GM19438 (cell line): ENCODE measurements around the gene GRIN3B.

Experiments
- ATAC-seq: cut with Tn5 transposase; IDR thresholded peaks from one replicate; pipeline ENCODE4 v1.9.1; 2021; ENCODE audit warnings: low read depth; ENCODE audit not compliant: unreplicated experiment

The GRIN3B gene

DNA sequence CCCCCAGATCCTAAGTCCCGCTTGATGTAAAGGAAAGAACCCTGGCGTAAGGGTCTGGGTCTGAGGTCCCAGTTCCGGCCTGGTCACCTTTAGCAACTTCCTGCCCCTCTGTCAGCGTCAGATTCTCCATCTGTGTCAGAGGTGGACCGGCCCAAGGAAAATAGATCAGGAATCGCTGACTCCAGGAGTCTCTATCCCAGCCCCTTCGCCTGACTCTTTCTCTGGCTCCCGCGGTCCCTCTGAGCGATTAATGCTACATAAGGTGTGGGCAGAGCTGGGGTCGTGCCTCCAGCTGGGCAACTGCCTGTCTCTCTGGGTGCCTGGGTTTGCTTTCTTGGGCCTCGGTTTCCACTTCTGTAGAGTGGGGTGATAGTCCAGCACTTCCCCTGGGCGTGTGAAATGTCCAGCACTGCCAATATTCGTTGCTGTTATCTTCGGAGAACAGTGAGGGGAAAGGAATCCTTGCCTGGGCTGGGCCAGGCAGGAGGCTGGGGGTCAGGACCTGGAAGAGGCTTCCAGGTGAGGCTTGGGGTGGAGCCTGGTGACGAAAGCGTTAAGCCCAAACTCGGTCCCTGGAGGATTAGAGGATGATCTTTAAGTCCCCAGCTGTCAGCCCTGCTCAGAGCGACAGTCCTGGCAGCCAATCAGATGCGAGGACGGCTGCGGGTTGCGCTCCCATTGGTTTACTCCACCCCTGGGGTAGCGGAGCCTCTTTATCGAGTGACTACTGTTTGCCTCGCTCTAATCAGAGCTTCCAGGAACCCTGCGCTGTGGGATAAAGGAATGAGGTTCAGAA is 40.5 kb downstream of the GRIN3B start:
- peak; percentile 34 for ATAC-seq

DNA sequence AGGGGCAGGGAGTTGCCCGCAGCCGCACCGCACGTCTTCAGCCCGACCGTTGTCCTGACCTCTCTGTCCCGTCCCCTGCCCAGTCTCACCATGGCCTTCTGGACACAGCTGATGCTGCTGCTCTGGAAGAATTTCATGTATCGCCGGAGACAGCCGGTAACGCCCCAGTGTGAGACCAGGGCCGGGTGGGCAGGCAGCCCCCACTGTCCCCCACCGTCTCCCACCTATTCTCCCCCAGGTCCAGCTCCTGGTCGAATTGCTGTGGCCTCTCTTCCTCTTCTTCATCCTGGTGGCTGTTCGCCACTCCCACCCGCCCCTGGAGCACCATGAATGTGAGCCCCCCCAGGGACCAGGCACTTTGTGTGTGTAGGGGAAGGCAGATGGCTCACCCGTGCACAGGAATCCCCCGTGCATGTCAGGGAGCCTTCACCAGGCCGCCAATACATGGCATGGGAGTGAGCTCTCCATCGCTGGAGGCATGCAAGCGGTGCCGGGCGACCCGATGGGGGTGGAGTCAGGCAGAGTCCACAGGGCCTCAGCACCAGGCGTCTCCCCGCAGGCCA is 41.1 kb downstream of the GRIN3B start:
- no peak for ATAC-seq

DNA sequence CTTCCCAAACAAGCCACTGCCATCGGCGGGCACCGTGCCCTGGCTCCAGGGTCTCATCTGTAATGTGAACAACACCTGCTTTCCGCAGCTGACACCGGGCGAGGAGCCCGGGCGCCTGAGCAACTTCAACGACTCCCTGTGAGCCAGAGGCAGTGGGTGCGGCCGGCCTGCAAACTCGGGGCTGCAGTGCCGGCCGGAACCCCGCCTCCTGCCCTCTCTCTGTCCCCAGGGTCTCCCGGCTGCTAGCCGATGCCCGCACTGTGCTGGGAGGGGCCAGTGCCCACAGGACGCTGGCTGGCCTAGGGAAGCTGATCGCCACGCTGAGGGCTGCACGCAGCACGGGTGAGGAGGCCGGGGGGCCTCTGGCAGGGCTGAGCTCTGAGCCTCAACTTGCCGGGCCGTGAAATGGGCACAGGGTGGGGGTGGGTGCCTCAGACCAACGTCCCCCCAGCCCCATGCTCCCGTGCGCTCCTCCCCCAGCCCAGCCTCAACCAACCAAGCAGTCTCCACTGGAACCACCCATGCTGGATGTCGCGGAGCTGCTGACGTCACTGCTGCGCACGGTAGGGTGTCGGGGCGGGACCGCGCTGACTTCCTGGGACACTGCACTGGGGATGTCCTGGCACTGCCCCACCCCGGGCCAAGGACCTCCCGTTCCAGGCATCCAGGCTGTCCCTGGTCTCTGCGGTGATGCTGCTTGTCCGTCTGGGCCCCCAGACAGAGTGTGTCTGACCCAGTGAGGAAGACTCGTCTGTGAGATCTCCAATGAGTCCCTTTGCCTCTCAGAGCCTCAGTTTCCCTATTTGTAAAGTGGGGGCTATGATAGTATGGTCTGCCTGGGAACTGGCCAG is 41.8 kb downstream of the GRIN3B start:
- ATAC-seq = no peak

GRCh38 chr19:1042689-1043511 is 42.7 kb downstream of the GRIN3B start:
- ATAC-seq = no peak

GRCh38 chr19:1045247-1045603 is 45.0 kb downstream of the GRIN3B start:
- no peak for ATAC-seq

DNA sequence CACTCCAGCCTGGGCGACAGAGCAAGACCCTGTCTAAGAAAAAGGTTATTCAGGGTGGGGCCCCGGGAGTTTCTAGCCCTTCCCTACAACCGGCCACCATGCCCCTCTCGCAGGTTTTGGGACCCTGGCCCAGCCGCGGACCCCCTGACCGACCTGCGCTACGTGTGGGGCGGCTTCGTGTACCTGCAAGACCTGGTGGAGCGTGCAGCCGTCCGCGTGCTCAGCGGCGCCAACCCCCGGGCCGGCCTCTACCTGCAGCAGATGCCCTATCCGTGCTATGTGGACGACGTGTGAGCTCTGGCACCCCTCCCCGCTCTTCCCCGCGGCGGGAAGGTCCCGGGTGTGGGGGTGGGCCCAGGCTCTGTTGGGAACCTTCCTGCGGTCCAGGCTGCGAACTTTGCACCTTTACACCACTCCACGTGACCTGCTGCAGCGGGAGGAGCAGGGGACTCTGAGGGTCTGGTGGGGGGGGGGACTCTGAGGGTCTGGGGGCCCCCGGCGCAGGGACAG is 46.0 kb downstream of the GRIN3B start:
- no peak for ATAC-seq

DNA sequence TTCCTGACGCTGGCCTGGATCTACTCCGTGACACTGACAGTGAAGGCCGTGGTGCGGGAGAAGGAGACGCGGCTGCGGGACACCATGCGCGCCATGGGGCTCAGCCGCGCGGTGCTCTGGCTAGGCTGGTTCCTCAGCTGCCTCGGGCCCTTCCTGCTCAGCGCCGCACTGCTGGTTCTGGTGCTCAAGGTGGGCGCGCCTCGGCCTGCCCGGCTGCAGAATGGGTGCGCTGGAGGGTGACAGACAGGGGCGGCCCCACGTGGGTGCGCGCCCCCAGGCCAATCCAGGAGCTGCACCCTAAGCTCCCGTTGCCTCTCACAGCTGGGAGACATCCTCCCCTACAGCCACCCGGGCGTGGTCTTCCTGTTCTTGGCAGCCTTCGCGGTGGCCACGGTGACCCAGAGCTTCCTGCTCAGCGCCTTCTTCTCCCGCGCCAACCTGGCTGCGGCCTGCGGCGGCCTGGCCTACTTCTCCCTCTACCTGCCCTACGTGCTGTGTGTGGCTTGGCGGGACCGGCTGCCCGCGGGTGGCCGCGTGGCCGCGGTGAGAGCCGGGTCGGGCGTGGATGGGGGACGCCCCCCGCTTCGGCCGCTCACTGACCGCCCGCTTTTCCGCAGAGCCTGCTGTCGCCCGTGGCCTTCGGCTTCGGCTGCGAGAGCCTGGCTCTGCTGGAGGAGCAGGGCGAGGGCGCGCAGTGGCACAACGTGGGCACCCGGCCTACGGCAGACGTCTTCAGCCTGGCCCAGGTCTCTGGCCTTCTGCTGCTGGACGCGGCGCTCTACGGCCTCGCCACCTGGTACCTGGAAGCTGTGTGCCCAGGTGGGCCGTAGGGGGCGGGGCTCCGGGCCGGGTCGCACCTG is 46.8 kb downstream of the GRIN3B start:
- ATAC-seq = no peak

GRCh38 chr19:1047696-1048147 is 47.5 kb downstream of the GRIN3B start:
- no peak for ATAC-seq

- no peak for ATAC-seq
These were observed 48.9 kb downstream of the GRIN3B start for GRCh38 chr19:1049106-1049505.

DNA sequence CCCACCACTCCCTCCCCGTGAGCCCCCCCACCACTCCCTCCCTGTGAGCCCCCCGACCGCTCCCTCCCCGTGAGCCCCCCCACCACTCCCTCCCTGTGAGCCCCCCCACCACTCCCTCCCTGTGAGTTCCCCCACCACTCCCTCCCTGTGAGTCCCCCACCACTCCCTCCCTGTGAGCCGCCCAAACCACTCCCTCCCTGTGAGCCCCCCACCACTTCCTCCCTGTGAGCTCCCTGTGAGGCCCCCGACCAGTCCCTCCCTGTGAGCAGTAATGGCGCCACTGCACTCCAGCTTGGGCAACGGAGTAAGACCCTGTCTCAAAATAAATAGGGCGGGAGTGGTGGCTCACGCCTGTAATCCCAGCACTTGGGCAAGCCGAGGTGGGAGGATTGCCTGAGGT is 49.6 kb downstream of the GRIN3B start:
- no peak for ATAC-seq

GRCh38 chr19:1050989-1051788 is 51.0 kb downstream of the GRIN3B start:
- no peak for ATAC-seq

DNA sequence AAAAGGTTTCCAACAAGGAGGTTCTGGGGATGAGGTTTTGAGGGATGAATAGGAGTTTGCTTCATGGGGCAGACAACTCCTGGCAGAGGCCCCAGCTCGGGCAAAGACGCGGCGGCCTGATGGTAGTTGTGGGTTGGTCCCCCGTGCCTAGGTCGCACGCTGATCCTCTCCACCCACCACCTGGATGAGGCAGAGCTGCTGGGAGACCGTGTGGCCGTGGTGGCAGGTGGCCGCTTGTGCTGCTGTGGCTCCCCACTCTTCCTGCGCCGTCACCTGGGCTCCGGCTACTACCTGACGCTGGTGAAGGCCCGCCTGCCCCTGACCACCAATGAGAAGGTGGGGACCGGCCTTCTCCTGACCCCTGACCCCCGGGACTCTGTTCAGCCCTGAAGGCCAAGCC is 51.6 kb downstream of the GRIN3B start:
- ATAC-seq = no peak

DNA sequence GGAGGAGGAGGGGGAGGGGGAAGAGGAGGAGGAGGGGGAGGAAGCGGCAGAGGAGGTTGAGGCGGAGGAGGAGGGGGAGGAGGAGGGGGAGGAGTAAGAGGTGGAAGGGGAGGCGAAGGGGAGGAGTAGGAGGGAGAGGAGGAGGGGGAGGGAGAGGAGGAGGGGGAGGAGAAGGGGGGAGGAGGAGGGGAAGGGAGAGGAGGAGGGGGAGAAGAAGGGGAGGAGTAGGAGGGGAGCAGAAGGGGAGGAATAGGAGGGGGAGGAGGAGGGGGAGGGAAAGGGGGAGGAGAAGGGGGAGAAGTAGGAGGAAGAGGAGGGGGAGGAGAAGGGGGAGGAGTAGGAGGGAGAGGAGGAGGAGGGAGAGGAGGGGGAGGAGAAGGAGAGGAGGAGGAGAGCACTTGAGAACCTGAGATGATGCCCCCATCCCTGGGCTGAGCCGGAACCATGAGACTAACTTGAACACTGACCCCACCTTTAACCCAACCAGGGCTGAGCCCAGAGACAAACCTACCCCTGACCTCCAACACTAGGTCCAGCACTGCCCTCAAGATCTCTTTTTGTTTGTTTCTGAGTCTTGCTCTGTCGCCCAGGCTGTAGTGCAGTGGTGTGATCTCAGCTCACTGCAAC is 52.2 kb downstream of the GRIN3B start:
- ATAC-seq = no peak

- no peak for ATAC-seq
These were observed 53.2 kb downstream of the GRIN3B start for GRCh38 chr19:1053176-1054101.

- ATAC-seq = no peak
These were observed 54.1 kb downstream of the GRIN3B start for GRCh38 chr19:1054102-1055027.

DNA sequence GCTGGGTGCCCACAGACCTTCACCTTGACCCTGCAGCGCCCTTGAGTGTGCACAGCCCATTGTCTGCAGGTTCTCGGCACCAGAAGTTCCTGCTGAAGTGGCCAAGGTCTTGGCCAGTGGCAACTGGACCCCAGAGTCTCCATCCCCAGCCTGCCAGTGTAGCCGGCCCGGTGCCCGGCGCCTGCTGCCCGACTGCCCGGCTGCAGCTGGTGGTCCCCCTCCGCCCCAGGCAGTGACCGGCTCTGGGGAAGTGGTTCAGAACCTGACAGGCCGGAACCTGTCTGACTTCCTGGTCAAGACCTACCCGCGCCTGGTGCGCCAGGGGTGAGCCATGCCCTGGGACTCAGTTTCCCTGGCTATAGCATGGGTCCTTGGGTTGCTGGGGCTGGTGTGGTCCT is 54.8 kb downstream of the GRIN3B start:
- ATAC-seq = no peak
